H9 (cell line): Measurements from ENCODE around the gene MRPL21. TPM values are rescaled to one million over a fixed set of nuclear protein-coding genes. Genes with fewer than 3 reads are reported as not detected.

Experiments used
- DNase-seq: peaks from one replicate; pipeline ENCODE4 v3.0.0-alpha.2; 2017
- H2AFZ ChIP-seq: one replicate; pipeline ENCODE4 v1.6.1; 2013; ENCODE audit warnings: mild to moderate bottlenecking, low read length, control low read depth, moderate library complexity
- H2AK5ac ChIP-seq: 2 replicates; pipeline ENCODE4 v1.6.1; 2013; ENCODE audit warnings: low read length, control low read depth, mixed read lengths; ENCODE audit not compliant: insufficient read length
- H2BK120ac ChIP-seq: one replicate; pipeline ENCODE4 v1.6.1; 2013; ENCODE audit warnings: low read depth, mild to moderate bottlenecking, low read length, control low read depth, inconsistent platforms; ENCODE audit not compliant: poor library complexity, severe bottlenecking
- H2BK12ac ChIP-seq: 2 replicates; pipeline ENCODE4 v1.6.1; 2013; ENCODE audit warnings: low read length, control low read depth, mixed read lengths, low read depth; ENCODE audit not compliant: insufficient read length
- H2BK15ac ChIP-seq: 2 replicates; pipeline ENCODE4 v1.6.1; 2013; ENCODE audit warnings: low read depth, low read length, control low read depth
- H2BK20ac ChIP-seq: one replicate; pipeline ENCODE4 v1.6.1; 2013; ENCODE audit warnings: low read depth, mild to moderate bottlenecking, low read length, control low read depth, inconsistent platforms; ENCODE audit not compliant: poor library complexity, severe bottlenecking
- H2BK5ac ChIP-seq: 2 replicates; pipeline ENCODE4 v1.6.1; 2013; ENCODE audit warnings: low read length, control low read depth, mixed read lengths; ENCODE audit not compliant: insufficient read length
- H3K14ac ChIP-seq: 2 replicates; pipeline ENCODE4 v1.6.1; 2013; ENCODE audit warnings: low read length, control low read depth; ENCODE audit not compliant: insufficient read depth
- H3K18ac ChIP-seq: 2 replicates; pipeline ENCODE4 v1.6.1; 2013; ENCODE audit warnings: low read depth, mild to moderate bottlenecking, mixed read lengths, low read length, control low read depth; ENCODE audit not compliant: insufficient read length
- H3K23ac ChIP-seq: 2 replicates; pipeline ENCODE4 v1.6.1; 2013; ENCODE audit warnings: low read length, control low read depth, mixed read lengths, low read depth; ENCODE audit not compliant: insufficient read length
- H3K23me2 ChIP-seq: 2 replicates; pipeline ENCODE4 v1.6.1; 2013; ENCODE audit warnings: low read depth, mild to moderate bottlenecking, mixed read lengths, low read length, control low read depth; ENCODE audit not compliant: insufficient read length, poor library complexity, severe bottlenecking
- H3K27ac ChIP-seq: 2 replicates; pipeline ENCODE4 v1.5.1; 2013; ENCODE audit warnings: low read length, control low read depth, mixed read lengths, low read depth; ENCODE audit not compliant: insufficient read length
- H3K27me3 ChIP-seq: 2 replicates; pipeline ENCODE4 v1.6.1; 2013; ENCODE audit warnings: low read length, control low read depth, inconsistent platforms; ENCODE audit not compliant: insufficient read depth
- H3K4ac ChIP-seq: 2 replicates; pipeline ENCODE4 v1.6.1; 2013; ENCODE audit warnings: low read depth, mild to moderate bottlenecking, control low read depth, inconsistent platforms, low read length, moderate library complexity
- H3K4me1 ChIP-seq: 2 replicates; pipeline ENCODE4 v1.6.1; 2013; ENCODE audit warnings: low read length, control low read depth, inconsistent platforms; ENCODE audit not compliant: insufficient read depth
- H3K4me2 ChIP-seq: 2 replicates; pipeline ENCODE4 v1.6.1; 2013; ENCODE audit warnings: low read length, control low read depth, mixed read lengths; ENCODE audit not compliant: insufficient read length, insufficient read depth
- H3K56ac ChIP-seq: 2 replicates; pipeline ENCODE4 v1.6.1; 2013; ENCODE audit warnings: low read depth, mild to moderate bottlenecking, mixed read lengths, low read length, control low read depth; ENCODE audit not compliant: insufficient read length
- H3K79me1 ChIP-seq: 2 replicates; pipeline ENCODE4 v1.6.1; 2013; ENCODE audit warnings: low read depth, mild to moderate bottlenecking, moderate library complexity, low read length, control low read depth, inconsistent platforms; ENCODE audit not compliant: insufficient read depth, poor library complexity, severe bottlenecking
- H3K79me2 ChIP-seq: 2 replicates; pipeline ENCODE4 v1.6.1; 2013; ENCODE audit warnings: low read length, control low read depth, inconsistent platforms; ENCODE audit not compliant: insufficient read depth
- H3K9ac ChIP-seq: 2 replicates; pipeline ENCODE4 v1.6.1; 2013; ENCODE audit warnings: low read length, control low read depth, mixed read lengths; ENCODE audit not compliant: insufficient read length; ENCODE audit errors: extremely low read depth
- H3K9me3 ChIP-seq: one replicate; pipeline ENCODE4 v1.6.1; 2013; ENCODE audit warnings: low read depth, low read length, inconsistent platforms; ENCODE audit not compliant: control insufficient read depth
- H3T11ph ChIP-seq: one replicate; pipeline ENCODE4 v1.6.1; 2013; ENCODE audit warnings: mild to moderate bottlenecking, low read length, control low read depth, inconsistent platforms
- H4K20me1 ChIP-seq: one replicate; pipeline ENCODE4 v1.6.1; 2013; ENCODE audit not compliant: control insufficient read depth, insufficient read length, insufficient read depth
- H4K5ac ChIP-seq: 2 replicates; pipeline ENCODE4 v1.6.1; 2013; ENCODE audit warnings: low read depth, mild to moderate bottlenecking, mixed read lengths, low read length, control low read depth; ENCODE audit not compliant: insufficient read length
- H4K8ac ChIP-seq: replicated peaks from 2 replicates; pipeline ENCODE4 v1.6.1; 2013; ENCODE audit warnings: low read length, control low read depth, mixed read lengths, low read depth; ENCODE audit not compliant: insufficient read length
- H4K91ac ChIP-seq: 2 replicates; pipeline ENCODE4 v1.6.1; 2013; ENCODE audit warnings: low read depth, mild to moderate bottlenecking, moderate library complexity, mixed read lengths, low read length, control low read depth; ENCODE audit not compliant: insufficient read length
- H3K27ac Mint-ChIP-seq, 3 experiments: 2 replicates in 2 of 3; 3 replicates in 1 of 3; pipeline ENCODE4 v1.8.0; 2020 to 2021; ENCODE audit warnings: mixed read lengths in 3 of 3, mild to moderate bottlenecking in 1 of 3, moderate library complexity in 1 of 3
- H3K27me3 Mint-ChIP-seq: 2 replicates; pipeline ENCODE4 v1.8.0; 2021; ENCODE audit warnings: low read depth, mild to moderate bottlenecking, moderate library complexity, mixed read lengths
- H3K36me3 Mint-ChIP-seq, 3 experiments: 2 replicates in 2 of 3; 3 replicates in 1 of 3; pipeline ENCODE4 v1.8.0; 2020 to 2021; ENCODE audit warnings: low read depth in 3 of 3, mixed read lengths in 3 of 3; ENCODE audit not compliant: insufficient read depth in 1 of 3
- H3K4me1 Mint-ChIP-seq, 2 experiments: 2 replicates each; pipeline ENCODE4 v1.8.0; 2020; ENCODE audit warnings: mixed read lengths in 2 of 2
- H3K4me3 Mint-ChIP-seq, 2 experiments: 2 replicates in 1 of 2; 3 replicates in 1 of 2; pipeline ENCODE4 v1.8.0; 2020 to 2021; ENCODE audit warnings: mild to moderate bottlenecking in 2 of 2, mixed read lengths in 2 of 2, moderate library complexity in 1 of 2
- H3K9me3 Mint-ChIP-seq, 2 experiments: 2 replicates in 1 of 2; 3 replicates in 1 of 2; pipeline ENCODE4 v1.8.0; 2020; ENCODE audit warnings: mild to moderate bottlenecking in 2 of 2, mixed read lengths in 2 of 2, moderate library complexity in 1 of 2
- WGBS: extraction: QIAGEN DNeasy Blood & Tissue Kit; methylation state at CpG from one replicate; pipeline ENCODE4 v1.1.7; 2013; ENCODE audit warnings: missing lambda C conversion rate, low lambda C conversion rate, mixed read lengths; ENCODE audit not compliant: insufficient read length; ENCODE audit errors: extremely low coverage; 5-methylcytosine and 5-hydroxymethylcytosine counted together
- total RNA-seq: library from RNA; stranded (reverse); gene quantifications from 2 replicates; pipeline ENCODE4 v1.2.1, GENCODE V29; 2021
- TF ChIP-seq, protein P1 (sequence below): fragments of 200-600 bp; sonication (generic); conservative IDR thresholded peaks from 3 replicates; pipeline ENCODE4 v1.8.0; 2021; ENCODE audit warnings: antibody characterized with exemption, mild to moderate bottlenecking

Gene MRPL21
- total RNA-seq, 1 experiment from 2014 or later = 91.5 TPM

- Histone ChIP-seq H3K27ac (no peak overlapping the region), H3T11ph (no peak overlapping the region), H3K9me3 (no peaks in the 10 kb centered on the region), H2BK20ac (no peak overlapping the region), H3K14ac (no peak overlapping the region; the same call in 1 of the 2 replicates), H3K79me2 (no peaks in the 10 kb centered on the region), H3K56ac (no peak overlapping the region), H4K20me1 (no peaks in the 10 kb centered on the region), H3K23ac (no peak overlapping the region), H2BK5ac (no peak overlapping the region), H2AFZ (no peak overlapping the region), H2BK12ac (no peak overlapping the region), H2AK5ac (no peak overlapping the region), H3K4me2 (no peak overlapping the region), H3K18ac (no peak overlapping the region), H4K8ac (no peak overlapping the region), H2BK120ac (no peak overlapping the region), H2BK15ac (no peak overlapping the region), H3K4me1 (no peaks in the 10 kb centered on the region; the same call in 1 of the 2 replicates), H3K4ac (no peak overlapping the region), H4K5ac (no peak overlapping the region), H3K27me3 (no peaks in the 10 kb centered on the region), H4K91ac (no peak overlapping the region), H3K9ac (no peak overlapping the region), H3K79me1 (no peaks in the 10 kb centered on the region), H3K23me2 (no peaks in the 10 kb centered on the region)
- no CpG with 5 or more reads among the region's 11 CpGs for WGBS
- Mint-ChIP-seq H3K9me3 (peaks cover 11 to 12% of the 10 kb centered on the region in 2 experiments; a peak in 4 of 5 replicates), H3K27ac (no peak overlapping the region), H3K27me3 (peaks cover 18% of the 10 kb centered on the region), H3K36me3 (peaks cover 1 to 8% (median 5%) of the 10 kb centered on the region in 3 experiments; a peak in 4 of 7 replicates), H3K4me3 (no peak overlapping the region), H3K4me1 (peaks cover 22 to 33% of the 10 kb centered on the region in 2 experiments)
- no peak for DNase-seq
- TF ChIP-seq, protein P1, sequence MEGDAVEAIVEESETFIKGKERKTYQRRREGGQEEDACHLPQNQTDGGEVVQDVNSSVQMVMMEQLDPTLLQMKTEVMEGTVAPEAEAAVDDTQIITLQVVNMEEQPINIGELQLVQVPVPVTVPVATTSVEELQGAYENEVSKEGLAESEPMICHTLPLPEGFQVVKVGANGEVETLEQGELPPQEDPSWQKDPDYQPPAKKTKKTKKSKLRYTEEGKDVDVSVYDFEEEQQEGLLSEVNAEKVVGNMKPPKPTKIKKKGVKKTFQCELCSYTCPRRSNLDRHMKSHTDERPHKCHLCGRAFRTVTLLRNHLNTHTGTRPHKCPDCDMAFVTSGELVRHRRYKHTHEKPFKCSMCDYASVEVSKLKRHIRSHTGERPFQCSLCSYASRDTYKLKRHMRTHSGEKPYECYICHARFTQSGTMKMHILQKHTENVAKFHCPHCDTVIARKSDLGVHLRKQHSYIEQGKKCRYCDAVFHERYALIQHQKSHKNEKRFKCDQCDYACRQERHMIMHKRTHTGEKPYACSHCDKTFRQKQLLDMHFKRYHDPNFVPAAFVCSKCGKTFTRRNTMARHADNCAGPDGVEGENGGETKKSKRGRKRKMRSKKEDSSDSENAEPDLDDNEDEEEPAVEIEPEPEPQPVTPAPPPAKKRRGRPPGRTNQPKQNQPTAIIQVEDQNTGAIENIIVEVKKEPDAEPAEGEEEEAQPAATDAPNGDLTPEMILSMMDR = no peak
These were observed 38.4 kb downstream of the MRPL21 start for GRCh38 chr11:68865241-68865640.
